HepG2 (cell line): Measurements from ENCODE around the gene PRCD. TPM values are rescaled to one million over a fixed set of nuclear protein-coding genes. Genes with fewer than 3 reads are reported as not detected.

Experiments
- ARID5B ChIP-seq: IDR thresholded peaks from 2 replicates; pipeline ENCODE4 v1.4.0; 2020; ENCODE audit warnings: mild to moderate bottlenecking, missing genetic modification reagents
- CENPBD1 ChIP-seq: sonication (generic); formaldehyde crosslinking; IDR thresholded peaks from 2 replicates; pipeline ENCODE4 v1.8.0; 2022; ENCODE audit warnings: missing genetic modification reagents, low read depth, mild to moderate bottlenecking, borderline replicate concordance
- DBP ChIP-seq: sonication (generic); formaldehyde crosslinking; IDR thresholded peaks from 2 replicates; pipeline ENCODE4 v1.4.0; 2020; ENCODE audit warnings: missing genetic modification reagents; ENCODE audit errors: not compliant biosample characterization
- FOSL2 ChIP-seq: sonication (generic); formaldehyde crosslinking; IDR thresholded peaks from 2 replicates; pipeline ENCODE4 v1.4.0; 2020; ENCODE audit warnings: missing genetic modification reagents
- KDM2A ChIP-seq: sonication (generic); formaldehyde crosslinking; IDR thresholded peaks from 2 replicates; pipeline ENCODE4 v1.4.0; 2020; ENCODE audit warnings: low read depth, missing genetic modification reagents, borderline replicate concordance
- MAFF ChIP-seq: IDR thresholded peaks from 2 replicates; pipeline ENCODE4 v1.6.1; 2011; ENCODE audit warnings: low read depth, low read length, improper control_type of control experiment
- MIER3 ChIP-seq: IDR thresholded peaks from 2 replicates; pipeline ENCODE4 v1.6.1; 2016; ENCODE audit warnings: missing compliant biosample characterization, borderline replicate concordance
- NR2F6 ChIP-seq, 2 experiments: IDR thresholded peaks; 2 replicates each; pipeline ENCODE4 v1.6.1; 2016; ENCODE audit warnings: antibody characterized with exemption in 1 of 2, mild to moderate bottlenecking in 1 of 2
- PRDM10 ChIP-seq: sonication (generic); formaldehyde crosslinking; IDR thresholded peaks from 2 replicates; pipeline ENCODE4 v1.4.0; 2020; ENCODE audit warnings: low read depth, missing genetic modification reagents
- RAD21 ChIP-seq: fragments of 450-650 bp; formaldehyde crosslinking; IDR thresholded peaks from 2 replicates; pipeline ENCODE4 v1.5.0; 2020; ENCODE audit warnings: mild to moderate bottlenecking
- SNAPC2 ChIP-seq: sonication (generic); formaldehyde crosslinking; IDR thresholded peaks from 2 replicates; pipeline ENCODE4 v1.8.1; 2022; ENCODE audit warnings: mild to moderate bottlenecking, missing genetic modification reagents
- TEAD3 ChIP-seq: optimal IDR thresholded peaks from 2 replicates; pipeline ENCODE3; 2016; ENCODE audit warnings: borderline replicate concordance
- TRIM24 ChIP-seq: sonication (generic); formaldehyde crosslinking; IDR thresholded peaks from 2 replicates; pipeline ENCODE4 v1.8.0; 2022; ENCODE audit warnings: mild to moderate bottlenecking, missing genetic modification reagents
- ZBTB8A ChIP-seq: sonication (generic); formaldehyde crosslinking; IDR thresholded peaks from 2 replicates; pipeline ENCODE4 v1.4.0; 2020; ENCODE audit warnings: mild to moderate bottlenecking, low read depth, missing genetic modification reagents, borderline replicate concordance
- ZFP91 ChIP-seq: sonication (generic); formaldehyde crosslinking; IDR thresholded peaks from 2 replicates; pipeline ENCODE4 v1.9.0; 2022; ENCODE audit warnings: missing genetic modification reagents, mild to moderate bottlenecking, borderline replicate concordance
- ZNF737 ChIP-seq: sonication (generic); formaldehyde crosslinking; IDR thresholded peaks from 2 replicates; pipeline ENCODE4 v1.5.0; 2020; ENCODE audit warnings: missing genetic modification reagents, mild to moderate bottlenecking, borderline replicate concordance
- ZSCAN22 ChIP-seq: sonication (generic); formaldehyde crosslinking; IDR thresholded peaks from 2 replicates; pipeline ENCODE4 v1.4.0; 2020; ENCODE audit warnings: mild to moderate bottlenecking, missing genetic modification reagents
- polyA plus RNA-seq, 8 experiments: library from polyadenylated mRNA; depleted of rRNA in 3 of 8; stranded (reverse) in 7 of 8; unstranded in 1 of 8; fragments of >200 nt; fragmentation: Illumina TruSeq in 4 of 8; extraction: Trizol in 4 of 8; gene quantifications; 2 replicates each; pipeline versions ENCODE4 v1.2.1 to v1.2.3, GENCODE V29; 2011 to 2016; ENCODE audit warnings: low read depth in 4 of 8, missing spikeins in 1 of 8, mixed read lengths in 1 of 8; ENCODE audit not compliant: insufficient read depth in 1 of 8
- total RNA-seq, 5 experiments: library from RNA; depleted of rRNA; stranded (reverse); fragments of >200 nt; fragmentation: Illumina TruSeq; extraction: Trizol; gene quantifications; 2 replicates each; pipeline ENCODE4 v1.2.3, GENCODE V29; 2016; ENCODE audit warnings: low read depth in 1 of 5

Gene PRCD
- total and polyA plus RNA-seq, 2 of the 13 experiments (the other 11 are each of a cell fraction or from before 2014, with no cell fraction given) = 0.51 TPM; not detected in 1

GRCh38 chr17:76550712-76551615 is 11.1 kb downstream of the PRCD start (continued):
- no peak; the same call in 1 of the 2 replicates for TF ChIP-seq ZFP91
- no peak for TF ChIP-seq CENPBD1 (CRISPR knock-in tag)
- no peak for TF ChIP-seq RAD21 (CRISPR knock-in tag)
- peak; percentile 80; the same call in 1 of the 2 replicates for TF ChIP-seq MIER3 (CRISPR knock-in tag)
- TF ChIP-seq ZBTB8A (CRISPR knock-in tag) = no peak
- TF ChIP-seq MAFF = no peak
- TF ChIP-seq TEAD3 = peak; percentile 95
- peak; percentile 66; the same call in 1 of the 2 replicates for TF ChIP-seq PRDM10 (CRISPR knock-in tag)
- peak; percentile 96 for TF ChIP-seq ARID5B (CRISPR knock-in tag)
- TF ChIP-seq ZSCAN22 (CRISPR knock-in tag) = no peak
- TF ChIP-seq KDM2A (CRISPR knock-in tag) = peak; percentile 74
- TF ChIP-seq ZNF737 (CRISPR knock-in tag) = no peak
- 0 out of 2 replicates have a peak, but pooled peaks have one; percentile 6 for TF ChIP-seq SNAPC2 (CRISPR knock-in tag)
- TF ChIP-seq DBP (CRISPR knock-in tag) = no peak
- peak; percentile 68 for TF ChIP-seq NR2F6 (IDR thresholded peaks at IDR 0.05)
- peak; percentile 72 for TF ChIP-seq NR2F6 (CRISPR knock-in tag; IDR thresholded peaks at IDR 0.05)
- peak; percentile 54; the same call in 1 of the 2 replicates for TF ChIP-seq FOSL2 (CRISPR knock-in tag)
- TF ChIP-seq TRIM24 (CRISPR knock-in tag) = no peak
